Measurements from ENCODE around the gene CAMK1. TPM values are rescaled to one million over a fixed set of nuclear protein-coding genes. Genes with fewer than 3 reads are reported as not detected.

The CAMK1 gene
- total RNA-seq, 1 experiment from 2014 or later, result 2.0 TPM

- DNase-seq, result peak; percentile 16 to 44
- peaks cover 16% of the 10 kb centered on the region for H3K4me1 ChIP-seq (replicated peaks; ENCODE audit: insufficient read depth)
- peak overlapping the region; percentile 89 for H3K27ac ChIP-seq
- ChIA-PET POLR2A (ENCODE audit: unreplicated experiment) (interaction anchor here (0.5 to 1.0 kb wide), 9 partner anchors 16 to 430 kb away, joined by 3 to 13 read pairs (median 4); partner anchors contain the start of genes CAMK1, RPUSD3 and THUMPD3), CTCF (interaction anchor here (0.6 kb wide), 1 partner anchor 447 kb away, joined by 3 read pairs; no protein-coding TSS in a partner anchor)
- peaks cover 27% of the 10 kb centered on the region; the same call in 1 of the 2 replicates for H3F3A ChIP-seq (ENCODE audit: insufficient read depth, low read depth)
- peak overlapping the region; percentile 88 for H3K4me2 ChIP-seq
- H3K27me3 ChIP-seq (ENCODE audit: insufficient read depth, low read depth), result no peaks in the 10 kb centered on the region
- peaks cover 35% of the 10 kb centered on the region for H4K20me1 ChIP-seq (ENCODE audit: insufficient read depth)
- H2AFZ ChIP-seq, result peak overlapping the region; percentile 87
- no TSS peak for BruUV-seq (replicated peaks)
- H3K4me3 ChIP-seq, result peak overlapping the region; percentile 84
- H3K9me2 ChIP-seq (ENCODE audit: insufficient read depth), result no peaks in the 10 kb centered on the region
- intact Hi-C loops (cut with micrococcal nuclease; ENCODE audit: unreplicated experiment), result loop anchor here (2.0 to 5.0 kb wide), 3 partner anchors 42 to 140 kb away; partner anchors contain the start of genes BRPF1 and CRELD1
- peaks cover 52% of the 10 kb centered on the region for H3K79me2 ChIP-seq (ENCODE audit: low read depth)
- H3K36me3 ChIP-seq (ENCODE audit: low read depth), result peaks cover 34% of the 10 kb centered on the region
- TF ChIP-seq CTCF (conservative IDR thresholded peaks at IDR 0.05) (no peak), EZH2 (IDR thresholded peaks at IDR 0.05; ENCODE audit: low read depth) (no peak)
- H3K9me3 ChIP-seq (ENCODE audit: insufficient read depth, low read depth), result no peaks in the 10 kb centered on the region
Observed at GRCh38 chr3:9793161-9793781, 23.5 kb upstream of the CAMK1 start.

- ChIA-PET CTCF (interaction anchor here (0.6 kb wide), 1 partner anchor 447 kb away, joined by 3 read pairs; no protein-coding TSS in a partner anchor), POLR2A (ENCODE audit: unreplicated experiment) (interaction anchor here (0.5 to 1.0 kb wide), 8 partner anchors 17 to 391 kb away, joined by 3 to 13 read pairs (median 4); partner anchors contain the start of genes CAMK1 and RPUSD3)
- Histone ChIP-seq H3K79me2 (ENCODE audit: low read depth) (peaks cover 52% of the 10 kb centered on the region), H3K27ac (peak within 1 kb of the TSS; percentile 89), H3K9me3 (ENCODE audit: insufficient read depth, low read depth) (no peaks in the 10 kb centered on the region), H4K20me1 (ENCODE audit: insufficient read depth) (peaks cover 32% of the 10 kb centered on the region), H3K4me1 (replicated peaks; ENCODE audit: insufficient read depth) (peaks cover 16% of the 10 kb centered on the region), H3K9me2 (ENCODE audit: insufficient read depth) (no peaks in the 10 kb centered on the region), H2AFZ (peak within 1 kb of the TSS; percentile 87), H3K4me2 (peak within 1 kb of the TSS; percentile 88), H3K36me3 (ENCODE audit: low read depth) (peaks cover 28% of the 10 kb centered on the region; the same call in 1 of the 2 replicates), H3K4me3 (peak within 1 kb of the TSS; percentile 84), H3F3A (ENCODE audit: insufficient read depth, low read depth) (peaks cover 20% of the 10 kb centered on the region; the same call in 1 of the 2 replicates), H3K27me3 (ENCODE audit: insufficient read depth, low read depth) (no peaks in the 10 kb centered on the region)
- intact Hi-C loops (cut with micrococcal nuclease; ENCODE audit: unreplicated experiment), result loop anchor here (2.0 to 5.0 kb wide), 3 partner anchors 42 to 140 kb away; partner anchors contain the start of genes BRPF1 and CRELD1
- no TSS peak for BruUV-seq (replicated peaks)
- peak; percentile 79 to 86 for DNase-seq
- TF ChIP-seq CTCF (conservative IDR thresholded peaks at IDR 0.05), result no peak
- no peak for TF ChIP-seq EZH2 (IDR thresholded peaks at IDR 0.05; ENCODE audit: low read depth)
Observed at GRCh38 chr3:9792405-9793160, 22.8 kb upstream of the CAMK1 start, which contains the start of the genes ARPC4 and TADA3. Gene ARPC4, plus strand, starts transcription at chr3:9793082. Its CDS starts 40 bp downstream, at chr3:9793122. Gene TADA3, minus strand, starts transcription at chr3:9792473. Its CDS starts 1,007 bp downstream, at chr3:9791466.

All from PC-9 (cell line).